HL-60 (cell line): ENCODE data around the gene PTPRD.

ENCODE experiments used
- DNase-seq, 2 experiments: peaks; one replicate each; pipeline ENCODE4 v3.0.0-alpha.2; 2010 to 2020; ENCODE audit warnings: low read depth in 1 of 2, low spot score in 1 of 2
- H3K27ac ChIP-seq: fragments of 250-450 bp; sonication (Bioruptor Pico); replicated peaks from 2 replicates; pipeline ENCODE4 v1.5.1; 2020; ENCODE audit warnings: mild to moderate bottlenecking, moderate library complexity
- H3K27me3 ChIP-seq: fragments of 250-450 bp; sonication (Bioruptor Pico); 2 replicates; pipeline ENCODE4 v1.5.1; 2021; ENCODE audit warnings: mild to moderate bottlenecking, moderate library complexity; ENCODE audit not compliant: insufficient read depth, poor library complexity, severe bottlenecking
- H3K4me3 ChIP-seq: replicated peaks from 2 replicates; pipeline ENCODE4 v1.5.1; 2011; ENCODE audit warnings: mild to moderate bottlenecking, control low read depth, low read length; ENCODE audit not compliant: insufficient read depth
- GABPA ChIP-seq: IDR thresholded peaks from 2 replicates; pipeline ENCODE4 v1.6.1; 2012; ENCODE audit warnings: low read depth
- POLR2AphosphoS5 ChIP-seq: IDR thresholded peaks from 2 replicates; pipeline ENCODE4 v1.6.1; 2012; ENCODE audit warnings: low read depth
- REST ChIP-seq: IDR thresholded peaks from 2 replicates; pipeline ENCODE4 v1.6.1; 2012; ENCODE audit warnings: low read depth; ENCODE audit not compliant: insufficient replicate concordance
- SPI1 ChIP-seq: IDR thresholded peaks from 2 replicates; pipeline ENCODE4 v1.6.1; 2012; ENCODE audit warnings: low read depth, mild to moderate bottlenecking, borderline replicate concordance
- TF ChIP-seq, protein P1 (sequence below): IDR thresholded peaks from one replicate; pipeline ENCODE4 v1.5.1; 2011; ENCODE audit warnings: low read length, control low read depth, inconsistent platforms; ENCODE audit not compliant: insufficient read depth

PTPRD gene

GRCh38 chr9:8860925-8861324, 1751.9 kb downstream of the PTPRD start:
- Histone ChIP-seq H3K4me3 (no peak overlapping the region), H3K27me3 (peaks cover 24% of the 10 kb centered on the region), H3K27ac (no peak overlapping the region)
- DNase-seq, result no peak
- TF ChIP-seq POLR2AphosphoS5, result no peak
- TF ChIP-seq REST, result no peak
- TF ChIP-seq GABPA, result no peak
- no peak for TF ChIP-seq SPI1
- TF ChIP-seq, protein P1, sequence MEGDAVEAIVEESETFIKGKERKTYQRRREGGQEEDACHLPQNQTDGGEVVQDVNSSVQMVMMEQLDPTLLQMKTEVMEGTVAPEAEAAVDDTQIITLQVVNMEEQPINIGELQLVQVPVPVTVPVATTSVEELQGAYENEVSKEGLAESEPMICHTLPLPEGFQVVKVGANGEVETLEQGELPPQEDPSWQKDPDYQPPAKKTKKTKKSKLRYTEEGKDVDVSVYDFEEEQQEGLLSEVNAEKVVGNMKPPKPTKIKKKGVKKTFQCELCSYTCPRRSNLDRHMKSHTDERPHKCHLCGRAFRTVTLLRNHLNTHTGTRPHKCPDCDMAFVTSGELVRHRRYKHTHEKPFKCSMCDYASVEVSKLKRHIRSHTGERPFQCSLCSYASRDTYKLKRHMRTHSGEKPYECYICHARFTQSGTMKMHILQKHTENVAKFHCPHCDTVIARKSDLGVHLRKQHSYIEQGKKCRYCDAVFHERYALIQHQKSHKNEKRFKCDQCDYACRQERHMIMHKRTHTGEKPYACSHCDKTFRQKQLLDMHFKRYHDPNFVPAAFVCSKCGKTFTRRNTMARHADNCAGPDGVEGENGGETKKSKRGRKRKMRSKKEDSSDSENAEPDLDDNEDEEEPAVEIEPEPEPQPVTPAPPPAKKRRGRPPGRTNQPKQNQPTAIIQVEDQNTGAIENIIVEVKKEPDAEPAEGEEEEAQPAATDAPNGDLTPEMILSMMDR, result no peak

DNA sequence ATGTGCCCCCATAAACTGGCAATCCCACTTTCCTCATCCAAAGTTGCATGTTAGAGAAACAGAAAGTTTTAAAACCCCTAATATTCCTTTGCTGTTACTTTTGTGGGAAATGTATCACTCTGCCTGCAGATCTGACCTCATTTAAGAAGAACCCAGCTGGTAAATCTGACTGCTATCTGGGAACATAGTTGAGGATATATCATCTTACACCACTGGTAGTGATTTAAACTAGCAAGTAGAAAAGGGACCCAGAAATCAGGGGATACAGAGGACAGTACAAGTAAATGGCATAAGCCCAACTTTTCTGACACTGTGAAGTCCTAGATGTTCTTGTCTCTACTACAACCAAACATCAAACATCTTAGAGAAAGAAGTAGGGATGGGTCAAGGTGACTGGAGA, 1752.7 kb downstream of the PTPRD start:
- TF ChIP-seq REST (no peak), GABPA (no peak), POLR2AphosphoS5 (no peak), SPI1 (no peak)
- TF ChIP-seq, protein P1, result no peak
- Histone ChIP-seq H3K27me3 (peaks cover 32% of the 10 kb centered on the region), H3K4me3 (no peak overlapping the region), H3K27ac (no peak overlapping the region)
- no peak for DNase-seq

DNA sequence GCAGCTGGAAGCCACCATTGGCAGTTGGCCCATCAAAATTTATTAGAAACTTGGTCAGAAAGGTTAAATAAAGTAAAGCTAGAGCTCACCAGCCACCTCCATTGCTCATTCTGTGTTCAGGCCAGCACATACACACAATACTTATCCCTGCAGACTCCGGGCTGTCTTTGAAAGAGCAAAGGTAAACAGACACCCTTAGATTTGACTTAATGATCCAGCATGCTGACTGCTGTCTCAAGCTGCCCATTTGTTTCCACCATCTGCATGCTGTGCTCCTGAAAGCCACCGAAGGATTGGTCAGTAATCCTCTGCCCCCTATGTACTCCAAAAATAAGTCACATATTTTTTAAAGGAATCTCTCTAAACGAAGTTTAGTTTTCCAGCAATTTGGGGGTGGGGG, 1753.4 kb downstream of the PTPRD start:
- Histone ChIP-seq H3K4me3 (no peak overlapping the region), H3K27ac (no peak overlapping the region), H3K27me3 (peaks cover 28% of the 10 kb centered on the region)
- TF ChIP-seq, protein P1, result no peak
- DNase-seq, result no peak

DNA sequence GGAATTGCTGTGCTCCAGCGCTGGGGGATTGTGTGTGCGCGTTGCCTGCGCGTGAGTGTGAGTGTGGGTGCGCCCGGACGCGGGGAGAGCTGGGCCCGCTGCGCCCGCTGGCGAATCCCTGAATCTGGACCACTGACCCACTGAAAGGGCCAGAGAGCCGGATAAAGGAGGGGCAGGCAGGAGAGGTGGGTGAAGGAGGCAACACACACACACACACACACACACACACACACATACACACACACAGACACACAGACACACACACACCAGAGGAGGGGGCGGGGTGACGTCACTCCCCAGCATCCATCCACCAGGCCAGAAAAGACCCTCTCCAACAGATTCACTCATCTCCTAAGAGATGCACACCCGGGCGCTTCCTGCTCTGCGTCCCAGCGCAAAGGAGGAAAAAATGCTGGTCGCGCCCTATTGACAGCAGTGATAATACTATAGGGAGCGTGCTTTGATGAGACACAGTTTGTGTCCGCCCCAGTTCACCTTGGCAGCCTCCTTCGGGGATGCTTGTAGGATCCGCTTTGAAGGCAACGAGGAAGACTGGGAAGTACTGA, 1754.1 kb downstream of the PTPRD start:
- Histone ChIP-seq H3K4me3 (no peak overlapping the region), H3K27ac (no peak overlapping the region), H3K27me3 (peaks cover 28% of the 10 kb centered on the region)
- DNase-seq, result no peak
- TF ChIP-seq GABPA, result no peak
- TF ChIP-seq SPI1, result no peak
- no peak for TF ChIP-seq REST
- no peak for TF ChIP-seq POLR2AphosphoS5
- TF ChIP-seq, protein P1, result no peak
